GM12865 (cell line): ENCODE data around the gene TBX2.

ENCODE experiments used
- DNase-seq: peaks from one replicate; pipeline ENCODE4 v3.0.0; 2010; ENCODE audit warnings: low read depth
- H3K4me3 ChIP-seq: 2 replicates; pipeline ENCODE4 v1.5.1; 2011; ENCODE audit warnings: mild to moderate bottlenecking, low read depth, low read length, control low read depth
- CTCF ChIP-seq: IDR thresholded peaks from 2 replicates; pipeline ENCODE4 v1.5.1; 2011; ENCODE audit warnings: low read length, control low read depth, low read depth, inconsistent platforms; ENCODE audit not compliant: insufficient read depth; ENCODE audit errors: missing control alignments

Gene TBX2

GRCh38 chr17:61422116-61422799, 22.6 kb downstream of the TBX2 start:
- no peak for TF ChIP-seq CTCF
- no peak overlapping the region for H3K4me3 ChIP-seq
- no peak for DNase-seq

GRCh38 chr17:61422869-61423268, 23.2 kb downstream of the TBX2 start:
- no peak for DNase-seq

GRCh38 chr17:61423967-61424649, 24.5 kb downstream of the TBX2 start:
- no peak overlapping the region for H3K4me3 ChIP-seq
- DNase-seq = no peak
- no peak for TF ChIP-seq CTCF

More at GRCh38 chr17:61422869-61423268, 23.2 kb downstream of the TBX2 start:
- no peak overlapping the region for H3K4me3 ChIP-seq
- TF ChIP-seq CTCF = no peak

- TF ChIP-seq CTCF = no peak
- H3K4me3 ChIP-seq = no peak overlapping the region
- no peak for DNase-seq
Observed at GRCh38 chr17:61425682-61426481, 26.2 kb downstream of the TBX2 start.

GRCh38 chr17:61426482-61427304, 27.1 kb downstream of the TBX2 start:
- no peak for TF ChIP-seq CTCF
- no peak for DNase-seq
- H3K4me3 ChIP-seq = no peak overlapping the region

GRCh38 chr17:61427567-61427966, 27.9 kb downstream of the TBX2 start:
- TF ChIP-seq CTCF = no peak
- DNase-seq = no peak
- H3K4me3 ChIP-seq = no peak overlapping the region
